Psoas muscle (tissue), 8 donors: ENCODE data around the gene ADM. TPM values are rescaled to one million over a fixed set of nuclear protein-coding genes. Genes with fewer than 3 reads are reported as not detected.

Experiments
- ATAC-seq, 4 donors: fragments of 200-7000 bp; cut with Tn5 transposase; one replicate each; pipeline ENCODE4 v1.9.1; 2020; ENCODE audit warnings: moderate library complexity in 3 of 4, mild to moderate bottlenecking in 2 of 4
- DNase-seq, 2 donors: peaks; one replicate each; pipeline ENCODE4 v3.0.0-alpha.2; 2020
- H3K27ac ChIP-seq: fragments of 200-600 bp; one replicate; pipeline ENCODE4 v1.8.0; 2022
- H3K27me3 ChIP-seq, 3 donors: fragments of 200-600 bp in 1 of 3; one replicate each; pipeline versions ENCODE4 v1.6.1 to v1.8.0; 2013 to 2022; ENCODE audit warnings: low read length in 2 of 3, mild to moderate bottlenecking in 2 of 3, moderate library complexity in 1 of 3; ENCODE audit not compliant: insufficient read depth in 3 of 3
- H3K36me3 ChIP-seq, 2 donors: fragments of 200-600 bp in 1 of 2; one replicate each; pipeline versions ENCODE4 v1.6.1 to v1.8.0; 2013 to 2022; ENCODE audit warnings: low read depth in 1 of 2, mild to moderate bottlenecking in 1 of 2, moderate library complexity in 1 of 2; ENCODE audit not compliant: insufficient read depth in 1 of 2
- H3K4me1 ChIP-seq: fragments of 200-600 bp; one replicate; pipeline ENCODE4 v1.8.0; 2022
- H3K4me3 ChIP-seq: fragments of 200-600 bp; one replicate; pipeline ENCODE4 v1.8.0; 2022; ENCODE audit warnings: mild to moderate bottlenecking
- H3K9me3 ChIP-seq: fragments of 200-600 bp; one replicate; pipeline ENCODE4 v1.8.0; 2022
- CTCF ChIP-seq: fragments of 200-600 bp; IDR thresholded peaks from one replicate; pipeline ENCODE4 v1.8.0; 2022; ENCODE audit warnings: antibody characterized with exemption
- WGBS, 3 donors: extraction: QIAGEN DNeasy Blood & Tissue Kit; methylation state at CpG; one replicate each; pipeline versions ENCODE4 v1.1.6 to v1.1.7; 2013; 5-methylcytosine and 5-hydroxymethylcytosine counted together
- intact Hi-C, 2 donors: fragments of 100-400 bp; cut with DNase I; formaldehyde crosslinking; loops; one replicate each; pipeline versions ENCODE4 v1.11.0 to v1.14.2; 2022
- polyA plus RNA-seq, 3 donors: library from polyadenylated mRNA; stranded (reverse); fragments of 200-250 nt; gene quantifications; one replicate each; pipeline ENCODE4 v1.2.3, GENCODE V29; 2013
- total RNA-seq, 4 donors: library from RNA; stranded (reverse); fragmentation: NEBNext Ultra II Directional in 2 of 4; extraction: Animal tissue kit (Norgen Biotek cat#: 25700) in 2 of 4; gene quantifications; one replicate each; pipeline versions ENCODE4 v1.2.1 to v1.2.4, GENCODE V29; 2021 to 2023
- donor health status: healthy with polysubstance abuse.
- donor health status: DM: no; HTN: no; CAD: no; lungs with moderate emphysema.
- donor health status: Bipolar disorder and iron deficiency.
- donor health status: healthy.
- donor health status: DM: yes; HTN: yes; CAD: no.
- donor health status: DM: no; HTN: no; CAD: no.
- donor health status: DM: no; HTN: no; CAD: no.
- donor health status: DM: yes; HTN: yes; CAD: no.

ADM gene
- total and polyA plus RNA-seq, 7 donors = 11.7 to 73.3 (median 23.1) TPM

- intact Hi-C loops = loop anchor here in 1 of 2 donors (10.0 kb wide), 1 partner anchor 46 kb away; no protein-coding TSS in a partner anchor
- no peak for TF ChIP-seq CTCF
- Histone ChIP-seq H3K36me3 (no peaks in the 10 kb centered on the region), H3K4me3 (no peak overlapping the region), H3K27me3 (no peaks in the 10 kb centered on the region), H3K4me1 (peaks cover 27% of the 10 kb centered on the region), H3K9me3 (no peaks in the 10 kb centered on the region), H3K27ac (peak overlapping the region; percentile 56)
- WGBS, 3 donors = 25 to 43% (median 28%) methylated on average over 3 of the region's 3 CpGs
- DNase-seq = peak; percentile 52 to 75
- ATAC-seq = peak; percentile 88 to 98 (median 95)
These were observed 13.6 kb downstream of the ADM start for GRCh38 chr11:10318527-10318802.

DNA sequence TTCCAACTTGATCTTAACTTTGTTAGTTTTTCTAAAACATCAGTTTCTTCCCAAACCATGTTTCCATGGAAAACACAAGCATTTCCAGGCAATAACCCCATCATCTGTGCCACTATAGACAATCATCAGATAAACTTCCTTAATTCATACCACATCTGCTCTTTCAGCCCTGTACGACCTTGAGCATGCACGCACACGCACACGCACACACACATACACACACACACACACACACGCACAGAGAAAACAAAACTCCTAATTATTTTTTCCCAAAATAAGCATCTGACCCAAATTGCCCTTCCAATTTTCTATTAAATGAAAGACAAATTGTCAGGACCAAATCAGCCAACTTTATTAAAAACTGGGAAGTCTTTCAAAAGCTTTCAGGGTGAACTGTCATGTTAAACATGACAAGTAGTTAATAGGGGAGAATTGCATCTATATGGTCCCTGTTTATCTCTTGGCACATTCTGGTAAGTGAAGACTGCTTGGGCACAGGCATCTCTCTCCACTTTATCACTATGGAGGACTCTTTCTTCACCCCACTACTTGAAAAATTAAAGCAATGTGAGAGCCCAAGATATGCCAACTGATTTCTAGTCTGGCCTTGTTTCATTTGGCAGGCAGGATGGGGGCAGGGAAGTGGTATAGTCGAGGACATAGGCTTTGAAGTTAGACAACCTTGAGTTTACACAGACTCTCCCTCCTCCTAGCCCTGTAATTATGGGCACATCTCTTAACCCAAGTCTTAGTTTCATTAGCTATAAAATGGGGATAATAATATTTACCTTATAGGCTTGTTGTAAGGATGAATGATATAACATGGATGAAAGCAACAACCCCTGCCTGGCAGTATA lies 15.1 kb downstream of the ADM start:
- DNase-seq (no peak), ATAC-seq (no peak)
- no peaks in the 10 kb centered on the region for H3K27me3 ChIP-seq
- no peak overlapping the region for H3K27ac ChIP-seq
- WGBS, 3 donors = 63 to 74% (median 69%) methylated on average over 6 of the region's 6 CpGs
- intact Hi-C loops = loop anchor here (5.0 to 10.0 kb wide), 5 partner anchors 45 to 458 kb away; no protein-coding TSS in a partner anchor
- no peaks in the 10 kb centered on the region for H3K9me3 ChIP-seq
- H3K36me3 ChIP-seq = no peaks in the 10 kb centered on the region
- no peak for TF ChIP-seq CTCF
- H3K4me1 ChIP-seq = peaks cover 27% of the 10 kb centered on the region
- H3K4me3 ChIP-seq = no peak overlapping the region

GRCh38 chr11:10320736-10321465 lies 16.0 kb downstream of the ADM start:
- no peak for DNase-seq
- no peak for ATAC-seq
- intact Hi-C loops = loop anchor here (5.0 to 10.0 kb wide), 4 partner anchors 114 to 459 kb away; no protein-coding TSS in a partner anchor
- no peaks in the 10 kb centered on the region for H3K27me3 ChIP-seq
- H3K4me1 ChIP-seq = peaks cover 33% of the 10 kb centered on the region
- H3K4me3 ChIP-seq = no peak overlapping the region
- H3K9me3 ChIP-seq = no peaks in the 10 kb centered on the region
- H3K27ac ChIP-seq = no peak overlapping the region
- H3K36me3 ChIP-seq = no peaks in the 10 kb centered on the region
- 80 to 90% (median 87%) methylated on average over 4 of the region's 4 CpGs for WGBS, 3 donors
- TF ChIP-seq CTCF = no peak

GRCh38 chr11:10322401-10322800 lies 17.5 kb downstream of the ADM start:
- TF ChIP-seq CTCF = no peak
- Histone ChIP-seq H3K27me3 (no peaks in the 10 kb centered on the region), H3K27ac (peak overlapping the region; percentile 56), H3K9me3 (no peaks in the 10 kb centered on the region), H3K36me3 (no peaks in the 10 kb centered on the region), H3K4me1 (peaks cover 27% of the 10 kb centered on the region), H3K4me3 (no peak overlapping the region)
- 44 to 91% (median 72%) methylated on average over 2 of the region's 2 CpGs for WGBS, 3 donors
- intact Hi-C loops = loop anchor here (2.0 to 10.0 kb wide), 5 partner anchors 115 to 564 kb away; no protein-coding TSS in a partner anchor
- DNase-seq (no peak), ATAC-seq (no peak)
